ENCODE measurements around the gene CDH24. TPM values are rescaled to one million over a fixed set of nuclear protein-coding genes. Genes with fewer than 3 reads are reported as not detected.

The CDH24 gene
- total and polyA plus RNA-seq, 2 of the 13 experiments (the other 11 are each of a cell fraction or from before 2014, with no cell fraction given) = 0.69 to 0.99 TPM

GRCh38 chr14:23053426-23053825 lies 3.9 kb downstream of the CDH24 start (continued):
- TF ChIP-seq ZNF333 (CRISPR knock-in tag; IDR thresholded peaks at IDR 0.05; ENCODE audit: borderline replicate concordance) = peak; percentile 37; the same call in 1 of the 2 replicates
- TF ChIP-seq ELF4 (CRISPR knock-in tag; IDR thresholded peaks at IDR 0.05; ENCODE audit: borderline replicate concordance) = no peak
- TF ChIP-seq ZNF614 (CRISPR knock-in tag; IDR thresholded peaks at IDR 0.05; ENCODE audit: borderline replicate concordance) = no peak
- TF ChIP-seq THYN1 (CRISPR knock-in tag; IDR thresholded peaks at IDR 0.05; ENCODE audit: borderline replicate concordance, low read depth) = no peak
- no peak for TF ChIP-seq CCDC6 (CRISPR knock-in tag; IDR thresholded peaks at IDR 0.05)
- no peak for TF ChIP-seq ZNF740 (CRISPR knock-in tag; IDR thresholded peaks at IDR 0.05)
- no peak for TF ChIP-seq HDAC2 (CRISPR knock-in tag; IDR thresholded peaks at IDR 0.05)
- TF ChIP-seq ZNF17 (CRISPR knock-in tag; IDR thresholded peaks at IDR 0.05) = no peak

GRCh38 chr14:23052671-23053070 lies 4.6 kb downstream of the CDH24 start:
- BruUV-seq (replicated peaks) = no TSS peak
- Histone ChIP-seq H3K27ac (ENCODE audit: extremely low read length, insufficient read depth, low read length) (no peak overlapping the region), H3K9ac (ENCODE audit: insufficient read depth, low read depth, low read length) (no peak overlapping the region), H2AFZ (ENCODE audit: low read length) (no peak overlapping the region), H3K79me2 (ENCODE audit: insufficient read depth, low read length) (no peaks in the 10 kb centered on the region), H3K4me3 (replicated peaks in 1 of 3; ENCODE audit: insufficient read depth in 1 of 3, low read depth in 2 of 3, low read length in 3 of 3) (no peak overlapping the region), H3K36me3 (replicated peaks in 1 of 2; ENCODE audit: control insufficient read depth in 1 of 2, insufficient read depth in 2 of 2, low read length in 2 of 2) (no peaks in the 10 kb centered on the region), H3K27me3 (ENCODE audit: control insufficient read depth in 1 of 2, insufficient read depth in 2 of 2, low read length in 2 of 2) (peaks cover 0 to 6% of the 10 kb centered on the region in 2 experiments; a peak in 1 of 5 replicates), H3K9me3 (ENCODE audit: low read length) (no peaks in the 10 kb centered on the region), H3K4me1 (ENCODE audit: insufficient read depth, low read length) (peaks cover 26% of the 10 kb centered on the region), H3K4me2 (ENCODE audit: low read depth, low read length) (no peak overlapping the region; the same call in 1 of the 2 replicates), H4K20me1 (ENCODE audit: insufficient read depth, low read length) (no peaks in the 10 kb centered on the region)
- ATAC-seq (no peak), DNase-seq (ENCODE audit: low spot score) (no peak), FAIRE-seq (no peak)
- in situ Hi-C loops (cut with HindIII; ENCODE audit: extremely low pct_ligation_motif_present, low pct_unique_long_range_greater_than_20kb) = loop anchor here (5.0 kb wide), 2 partner anchors 65 to 495 kb away; no protein-coding TSS in a partner anchor
- ChIA-PET POLR2A (interaction anchor here (1.0 to 7.4 kb wide), 10 partner anchors 12 to 80 kb away, joined by 3 to 72 read pairs (median 7); partner anchors contain the start of genes ACIN1, AJUBA and PSMB5), CTCF (ENCODE audit: low intra/inter-chr PET ratio, low total read pairs) (interaction anchor here (2.5 to 8.5 kb wide), 2 partner anchors 58 to 66 kb away, joined by 27 to 77 read pairs; no protein-coding TSS in a partner anchor)
- 37% methylated on average over 3 of the region's 3 CpGs for WGBS (ENCODE audit: low lambda C conversion rate)
- intact Hi-C loops (cut with micrococcal nuclease; ENCODE audit: unreplicated experiment) = loop anchor here (1.0 kb wide), 2 partner anchors 58 to 66 kb away; no protein-coding TSS in a partner anchor
- no peak for TF ChIP-seq JUN (CRISPR knock-in tag; IDR thresholded peaks at IDR 0.05)
- TF ChIP-seq ZBTB44 (CRISPR knock-in tag; IDR thresholded peaks at IDR 0.05) = 0 out of 2 replicates have a peak, but pooled peaks have one; percentile 3
- TF ChIP-seq ZBTB20 (CRISPR knock-in tag; IDR thresholded peaks at IDR 0.05; ENCODE audit: borderline replicate concordance, low read depth) = 0 out of 2 replicates have a peak, but pooled peaks have one; percentile 19
- TF ChIP-seq FOXK1 (CRISPR knock-in tag; IDR thresholded peaks at IDR 0.05; ENCODE audit: borderline replicate concordance, low read depth) = 0 out of 2 replicates have a peak, but pooled peaks have one; percentile 32
- TF ChIP-seq ZNF33B (CRISPR knock-in tag; IDR thresholded peaks at IDR 0.05) = 0 out of 2 replicates have a peak, but pooled peaks have one; percentile 41
- no peak for TF ChIP-seq MXD3 (CRISPR knock-in tag; IDR thresholded peaks at IDR 0.05)
- TF ChIP-seq MTF2 (CRISPR knock-in tag; IDR thresholded peaks at IDR 0.05; ENCODE audit: borderline replicate concordance) = no peak
- peak; percentile 4; the same call in 1 of the 2 replicates for TF ChIP-seq NFE2L1 (CRISPR knock-in tag; IDR thresholded peaks at IDR 0.05; ENCODE audit: borderline replicate concordance)
- TF ChIP-seq ZNF512 (CRISPR knock-in tag; IDR thresholded peaks at IDR 0.05) = 0 out of 2 replicates have a peak, but pooled peaks have one; percentile 43
- TF ChIP-seq TEAD3 (CRISPR knock-in tag; optimal IDR thresholded peaks at IDR 0.05; ENCODE audit: borderline replicate concordance) = peak; percentile 1
- no peak for TF ChIP-seq ZNF616 (CRISPR knock-in tag; IDR thresholded peaks at IDR 0.05; ENCODE audit: low read depth)
